ENCODE data around the gene MARVELD3.

GRCh38 chr16:71576971-71577370 is 49.0 kb upstream of the MARVELD3 start, which contains the start of gene TAT:
- TF ChIP-seq ELF4 (IDR thresholded peaks at IDR 0.05) (no peak), ZNF384 (IDR thresholded peaks at IDR 0.05) (no peak), CTBP1 (IDR thresholded peaks at IDR 0.05; ENCODE audit: borderline replicate concordance) (no peak), PKNOX1 (IDR thresholded peaks at IDR 0.05) (no peak), SP1 (IDR thresholded peaks at IDR 0.05) (no peak), ARNT (IDR thresholded peaks at IDR 0.05) (no peak), FOXA1 (IDR thresholded peaks at IDR 0.05) (no peak)

Measured in HEK293T (cell line).